Small intestine (tissue), 7 donors: ENCODE measurements around the gene IL22RA1. TPM values are rescaled to one million over a fixed set of nuclear protein-coding genes. Genes with fewer than 3 reads are reported as not detected.

ENCODE experiments used
- DNase-seq, 2 donors: peaks; one replicate each; pipeline versions ENCODE4 v3.0.0 to v3.0.0-alpha.2; 2013
- FAIRE-seq: peaks from 2 replicates; lab custom pipeline; 2012; peaks lifted over from hg19 to GRCh38; lab: Jason Lieb, UNC
- H3K27ac ChIP-seq, 3 donors: one replicate each; pipeline ENCODE4 v1.5.1; 2013; ENCODE audit warnings: low read length in 2 of 3, mild to moderate bottlenecking in 2 of 3, control low read depth in 1 of 3, inconsistent platforms in 1 of 3, low read depth in 1 of 3, moderate library complexity in 1 of 3
- H3K27me3 ChIP-seq, 3 donors: one replicate each; pipeline ENCODE4 v1.6.1; 2013; ENCODE audit warnings: low read length in 3 of 3, inconsistent platforms in 1 of 3; ENCODE audit not compliant: control insufficient read depth in 3 of 3, insufficient read depth in 3 of 3
- H3K36me3 ChIP-seq, 3 donors: one replicate each; pipeline ENCODE4 v1.6.1; 2013; ENCODE audit warnings: low read length in 3 of 3, inconsistent platforms in 1 of 3, low read depth in 1 of 3, mild to moderate bottlenecking in 1 of 3, moderate library complexity in 1 of 3; ENCODE audit not compliant: control insufficient read depth in 3 of 3, insufficient read depth in 2 of 3
- H3K4me1 ChIP-seq, 3 donors: one replicate each; pipeline ENCODE4 v1.6.1; 2013; ENCODE audit warnings: low read length in 2 of 3, inconsistent platforms in 1 of 3, low read depth in 1 of 3, mild to moderate bottlenecking in 1 of 3, moderate library complexity in 1 of 3; ENCODE audit not compliant: control insufficient read depth in 3 of 3, insufficient read depth in 2 of 3
- H3K4me3 ChIP-seq, 3 donors: one replicate each; pipeline ENCODE4 v1.5.1; 2013; ENCODE audit warnings: low read length in 3 of 3, control low read depth in 1 of 3, inconsistent platforms in 1 of 3, low read depth in 1 of 3, mild to moderate bottlenecking in 1 of 3, moderate library complexity in 1 of 3
- H3K9me3 ChIP-seq, 2 donors: one replicate each; pipeline ENCODE4 v1.6.1; 2013; ENCODE audit warnings: low read depth in 1 of 2, low read length in 1 of 2; ENCODE audit not compliant: control insufficient read depth in 2 of 2, insufficient read depth in 1 of 2
- WGBS, 3 donors: extraction: QIAGEN DNeasy Blood & Tissue Kit; methylation state at CpG; one replicate each; pipeline ENCODE4 v1.1.7; 2013; 5-methylcytosine and 5-hydroxymethylcytosine counted together
- polyA plus RNA-seq, 4 donors: library from polyadenylated mRNA; stranded (reverse) in 3 of 4; unstranded in 1 of 4; fragments of 200-250 nt in 3 of 4; fragments of 120-200 nt in 1 of 4; gene quantifications; one replicate each; pipeline versions ENCODE4 v1.2.1 to v1.2.3, GENCODE V29; 2013
- donor health status: healthy with polysubstance abuse.
- donor health status: control.
- donor health status: control.
- donor health status: Bipolar disorder and iron deficiency.
- donor health status: healthy.

The IL22RA1 gene
- polyA plus RNA-seq, 4 donors = 16.3 to 131 (median 25.2) TPM

DNA sequence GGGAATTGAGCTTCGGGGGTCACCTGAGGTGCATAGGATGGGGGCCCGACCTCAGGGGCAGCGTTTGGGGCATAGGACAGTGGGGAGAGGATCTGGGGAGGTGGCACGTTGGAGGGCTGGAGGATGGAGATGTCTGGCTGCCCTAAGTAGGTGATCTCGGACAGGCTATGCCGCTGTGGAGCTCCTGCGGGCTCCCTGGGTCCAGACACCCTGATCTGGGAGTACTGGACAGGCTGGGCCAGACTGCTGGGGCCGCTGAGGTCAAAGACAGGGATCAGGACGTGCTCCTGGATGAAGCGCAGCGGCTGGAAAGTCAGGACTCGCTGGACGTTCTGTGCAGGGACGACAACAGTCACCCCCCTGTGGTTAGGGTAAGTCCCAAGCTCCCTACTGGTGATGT is 21.5 kb downstream of the IL22RA1 start:
- no peak for FAIRE-seq
- Histone ChIP-seq H3K9me3 (no peaks in the 10 kb centered on the region), H3K4me3 (no peak overlapping the region), H3K36me3 (peaks cover 2 to 74% (median 9%) of the 10 kb centered on the region in 3 donors), H3K27ac (peak overlapping the region; percentile 66 to 94 (median 88)), H3K27me3 (no peaks in the 10 kb centered on the region), H3K4me1 (peaks cover 0 to 57% (median 13%) of the 10 kb centered on the region in 3 donors)
- WGBS, 3 donors = 73 to 85% (median 84%) methylated on average over 14 of the region's 14 CpGs
- no peak for DNase-seq

DNA sequence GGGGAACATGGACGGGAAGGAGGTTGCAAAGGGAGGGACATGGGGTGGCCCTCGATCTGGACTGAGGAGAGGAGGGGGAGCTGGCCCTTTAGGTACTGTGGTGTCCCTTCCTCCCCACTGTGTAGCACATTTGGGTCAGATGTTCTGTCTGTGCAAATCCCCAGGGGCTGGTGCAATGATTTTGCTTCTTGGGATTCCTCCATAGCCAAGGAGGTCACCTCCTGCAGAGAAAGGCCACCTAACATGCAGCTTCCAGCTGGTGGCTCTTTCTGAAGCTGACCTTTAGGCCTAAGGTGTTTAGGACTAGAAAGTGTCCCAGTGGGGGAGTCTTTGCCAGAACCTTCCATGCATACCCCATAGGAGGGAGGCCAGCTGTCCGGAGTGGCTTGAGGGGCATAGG is 22.0 kb downstream of the IL22RA1 start:
- Histone ChIP-seq H3K36me3 (peaks cover under 1 to 73% (median 9%) of the 10 kb centered on the region in 3 donors), H3K9me3 (no peaks in the 10 kb centered on the region), H3K4me3 (no peak overlapping the region), H3K4me1 (peaks cover 0 to 61% (median 13%) of the 10 kb centered on the region in 3 donors), H3K27ac (peak overlapping the region; percentile 66 to 94 (median 88)), H3K27me3 (no peaks in the 10 kb centered on the region)
- WGBS, 3 donors = 46 to 52% (median 48%) methylated on average over 3 of the region's 3 CpGs
- FAIRE-seq = no peak
- DNase-seq = no peak

DNA sequence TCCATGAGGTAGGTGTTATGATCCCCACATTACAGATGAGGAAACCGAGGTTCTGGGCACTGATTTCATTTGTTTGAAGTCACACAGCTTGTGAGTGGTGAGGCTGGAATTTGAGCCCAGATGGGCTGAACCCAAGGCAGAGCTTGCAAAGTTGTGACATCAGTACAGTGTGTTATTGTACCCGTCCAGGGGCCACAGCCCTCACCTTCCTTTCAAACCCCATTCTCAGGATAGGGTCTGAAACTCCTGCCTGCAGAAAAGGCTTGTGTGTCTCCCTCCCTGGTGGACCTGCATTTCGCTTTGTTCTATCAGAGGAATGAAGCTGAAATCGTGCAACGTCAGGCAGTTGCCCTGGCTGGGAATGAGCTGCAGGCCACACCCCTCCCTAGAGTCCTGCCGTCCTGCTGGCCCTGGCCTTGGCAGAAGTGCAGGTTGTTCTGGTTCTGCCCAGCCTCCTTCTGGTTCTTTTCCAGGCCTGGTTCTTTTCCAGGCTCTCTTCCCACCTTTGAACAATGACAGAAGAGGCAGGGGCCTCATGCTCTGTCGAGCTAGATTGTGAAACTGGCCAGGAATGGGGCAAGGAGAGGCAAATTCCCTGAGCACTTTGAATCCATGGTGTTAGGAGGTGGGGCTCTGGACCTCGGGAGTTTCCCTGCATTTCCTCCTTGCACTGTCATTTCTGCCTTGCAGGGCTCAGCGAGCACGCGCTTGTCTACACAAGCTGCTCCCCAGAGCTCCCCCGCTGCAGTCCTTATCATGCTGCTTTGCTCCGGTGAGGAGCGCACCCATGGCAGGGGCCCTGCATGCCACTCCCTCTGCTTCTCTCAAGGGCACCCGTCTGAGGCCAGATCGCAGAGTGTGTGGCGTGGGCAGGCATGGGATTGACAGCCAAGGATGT is 22.8 kb downstream of the IL22RA1 start:
- Histone ChIP-seq H3K27me3 (no peaks in the 10 kb centered on the region), H3K27ac (peak overlapping the region; percentile 66 to 94 (median 88)), H3K4me3 (no peak overlapping the region), H3K4me1 (peaks cover 0 to 64% (median 13%) of the 10 kb centered on the region in 3 donors), H3K9me3 (no peaks in the 10 kb centered on the region), H3K36me3 (peaks cover 0 to 68% (median 9%) of the 10 kb centered on the region in 3 donors)
- DNase-seq (peak; percentile 89 to 95), FAIRE-seq (no peak)
- 10 to 44% (median 23%) methylated on average over 17 of the region's 17 CpGs for WGBS, 3 donors

DNA sequence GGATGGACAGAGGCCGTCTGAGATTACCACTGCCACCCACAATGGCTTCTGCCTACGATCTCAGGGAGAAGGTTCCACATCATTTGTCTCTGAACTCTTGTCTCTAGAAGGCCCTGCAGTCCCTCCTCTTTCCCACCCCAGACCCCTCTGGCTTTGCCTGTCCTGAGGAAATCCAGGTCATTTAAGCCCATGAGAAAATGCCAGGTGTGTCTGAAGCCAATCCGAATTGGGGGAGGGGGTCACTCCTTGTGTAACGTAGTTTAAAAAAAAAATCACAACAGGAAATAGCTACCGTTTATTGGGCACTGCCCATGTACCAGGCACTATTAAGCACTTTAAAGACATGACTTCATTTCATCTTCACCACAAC is 23.5 kb downstream of the IL22RA1 start:
- 34 to 50% (median 35%) methylated on average over 5 of the region's 5 CpGs for WGBS, 3 donors
- Histone ChIP-seq H3K27me3 (no peaks in the 10 kb centered on the region), H3K9me3 (no peaks in the 10 kb centered on the region), H3K4me3 (no peak overlapping the region), H3K4me1 (peaks cover 0 to 70% (median 13%) of the 10 kb centered on the region in 3 donors), H3K27ac (peak overlapping the region; percentile 66 to 94 (median 88)), H3K36me3 (peaks cover 0 to 66% (median 9%) of the 10 kb centered on the region in 3 donors)
- DNase-seq = no peak
- no peak for FAIRE-seq

DNA sequence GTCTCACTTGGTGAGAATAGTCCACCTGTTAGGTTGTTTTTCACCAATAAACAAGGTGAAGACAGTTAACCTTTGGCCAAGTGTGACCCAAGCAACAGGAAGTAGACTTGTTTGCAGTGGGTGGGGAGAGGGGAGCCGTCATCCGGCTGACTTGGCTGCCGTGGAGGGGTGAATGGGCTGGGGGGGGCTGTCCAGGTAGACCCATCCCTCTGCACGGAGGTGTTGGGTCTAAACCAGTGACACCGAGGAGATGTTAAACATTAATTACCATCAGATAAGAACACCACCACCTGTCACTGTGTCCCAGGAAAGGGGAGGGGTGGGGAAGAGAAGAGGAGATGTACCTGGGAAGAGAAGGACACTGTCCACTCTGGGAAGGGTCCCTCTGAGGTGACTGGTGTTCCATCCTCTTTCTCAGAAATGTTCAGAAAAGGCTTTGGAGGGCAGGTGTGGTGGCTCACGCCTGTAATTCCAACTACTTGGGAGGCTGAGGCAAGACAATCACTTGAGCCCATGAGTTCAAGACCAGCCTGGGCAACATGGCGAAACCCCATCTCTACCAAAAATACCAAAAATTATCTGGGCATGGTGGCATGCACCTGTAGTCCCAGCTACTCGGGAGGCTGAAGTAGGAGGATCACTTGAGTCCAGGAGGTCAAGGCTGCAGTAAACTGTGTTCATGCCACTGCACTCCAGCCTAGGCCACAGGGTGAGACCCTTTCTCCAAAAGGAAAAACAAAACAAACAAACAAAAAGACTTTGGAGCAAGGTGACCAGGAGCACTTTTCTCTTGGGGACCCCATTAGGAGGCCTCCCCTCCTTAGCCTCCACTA is 24.3 kb downstream of the IL22RA1 start:
- no peak for FAIRE-seq
- Histone ChIP-seq H3K9me3 (no peaks in the 10 kb centered on the region), H3K36me3 (peaks cover 0 to 58% (median 9%) of the 10 kb centered on the region in 3 donors), H3K27ac (peak overlapping the region; percentile 66 to 94 (median 88)), H3K27me3 (peaks cover 0 to 2% (median 0%) of the 10 kb centered on the region in 3 donors), H3K4me3 (no peak overlapping the region), H3K4me1 (peaks cover 0 to 75% (median 13%) of the 10 kb centered on the region in 3 donors)
- DNase-seq = peak; percentile 65 to 94
- WGBS, 3 donors = 32 to 60% (median 35%) methylated on average over 8 of the region's 8 CpGs

DNA sequence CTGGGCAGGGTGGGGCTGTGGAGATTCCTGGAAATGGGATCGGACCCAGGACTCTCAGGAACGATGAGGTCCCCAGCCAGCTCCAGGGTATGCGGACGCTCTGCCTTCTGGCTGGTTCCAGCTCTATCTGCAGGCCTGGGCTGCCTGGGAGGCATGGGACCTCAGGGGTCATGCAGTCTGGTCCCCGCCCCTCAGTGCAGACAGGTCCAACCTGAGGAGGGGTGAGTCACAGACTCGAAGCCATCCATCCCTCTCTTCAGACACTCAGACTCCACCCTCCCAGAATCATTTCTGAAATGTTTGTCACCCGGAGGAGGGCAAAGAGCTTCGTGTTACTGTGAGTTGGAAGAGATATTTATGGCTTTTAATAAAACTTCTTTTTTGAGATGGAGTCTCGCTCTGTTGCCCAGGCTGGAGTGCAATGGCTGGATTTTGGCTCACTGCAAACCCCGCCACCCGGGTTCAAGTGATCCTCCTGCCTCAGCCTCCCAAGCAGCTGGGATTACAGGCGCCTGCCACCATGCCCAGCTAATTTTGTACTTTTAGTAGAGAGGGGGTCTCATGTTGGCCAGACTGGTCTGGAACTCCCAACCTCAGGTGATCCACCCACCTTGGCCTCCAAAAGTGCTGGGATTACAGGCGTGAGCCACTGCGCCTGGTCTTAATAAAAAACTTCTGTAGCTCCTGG is 25.1 kb downstream of the IL22RA1 start:
- DNase-seq = peak; percentile 67 to 86
- H3K4me1 ChIP-seq = peaks cover 0 to 81% (median 13%) of the 10 kb centered on the region in 3 donors
- no peaks in the 10 kb centered on the region for H3K9me3 ChIP-seq
- FAIRE-seq = no peak
- peaks cover 0 to 5% (median 0%) of the 10 kb centered on the region in 3 donors for H3K27me3 ChIP-seq
- H3K36me3 ChIP-seq = peaks cover 0 to 50% (median 4%) of the 10 kb centered on the region in 3 donors
- 52 to 73% (median 58%) methylated on average over 14 of the region's 14 CpGs for WGBS, 3 donors
- H3K4me3 ChIP-seq = no peak overlapping the region
- H3K27ac ChIP-seq = peak overlapping the region; percentile 59 to 94 (median 66)

DNA sequence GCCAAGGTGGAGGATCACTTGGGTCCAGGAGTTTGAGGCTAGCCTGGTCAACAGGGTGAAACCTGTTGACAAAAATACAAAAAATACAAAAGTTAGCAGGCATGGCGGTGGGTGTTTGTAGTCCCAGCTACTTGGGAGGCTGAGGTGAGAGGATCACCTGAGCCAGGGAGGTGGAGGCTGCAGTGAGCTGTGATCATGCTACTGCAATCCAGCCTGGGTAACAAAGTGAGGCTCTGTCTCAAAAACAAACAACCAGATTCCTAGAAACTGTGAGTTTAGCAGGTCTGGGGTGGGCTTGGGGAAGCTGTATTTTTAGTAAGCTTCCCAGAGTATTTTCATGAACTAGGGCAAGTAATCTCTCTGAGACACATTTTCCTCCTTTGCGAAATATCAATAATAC is 25.8 kb downstream of the IL22RA1 start:
- H3K9me3 ChIP-seq = no peaks in the 10 kb centered on the region
- H3K27me3 ChIP-seq = peaks cover 0 to 5% (median 0%) of the 10 kb centered on the region in 3 donors
- H3K4me1 ChIP-seq = peaks cover 0 to 87% (median 13%) of the 10 kb centered on the region in 3 donors
- 86 to 98% (median 94%) methylated on average over 2 of the region's 2 CpGs for WGBS, 3 donors
- peaks cover 0 to 45% (median 2%) of the 10 kb centered on the region in 3 donors for H3K36me3 ChIP-seq
- H3K4me3 ChIP-seq = no peak overlapping the region
- DNase-seq (no peak), FAIRE-seq (no peak)
- H3K27ac ChIP-seq = peak overlapping the region in 1 of 3 donors; percentile 94
